GM21367 (cell line): ENCODE results near the gene TRIM25.
A peak's percentile ranks its signal among the peaks of the same experiment; 100 is the strongest.
"Not testable (repeated sequence)": the region's sequence is repeated elsewhere in the genome, so short reads cannot be mapped to it uniquely, and the experiment has no call there.

ENCODE experiments used
- ATAC-seq: cut with Tn5 transposase; IDR thresholded peaks from one replicate; pipeline ENCODE4 v1.9.1; 2021; ENCODE audit not compliant: unreplicated experiment

The TRIM25 gene

GRCh38 chr17:56913867-56914580 is at the start of gene TRIM25:
TRIM25 (minus strand) TSS chr17:56914049; CDS start chr17:56913988, 61 bp downstream.
- ATAC-seq: peak; percentile 61

- ATAC-seq: peak; percentile 95
These were observed 47.0 kb upstream of the TRIM25 start, which contains the start of gene COIL for GRCh38 chr17:56960596-56961538. COIL (minus strand) TSS chr17:56961050; CDS start chr17:56961019, 31 bp downstream.

GRCh38 chr17:56956992-56957391 is 43.1 kb upstream of the TRIM25 start:
- no peak for ATAC-seq

- ATAC-seq: no peak
These were observed 35.7 kb upstream of the TRIM25 start for GRCh38 chr17:56949595-56949994.

- ATAC-seq: no peak
These were observed 34.6 kb upstream of the TRIM25 start for GRCh38 chr17:56948491-56948890.

GRCh38 chr17:56947741-56948140 is 33.9 kb upstream of the TRIM25 start:
- no peak for ATAC-seq

GRCh38 chr17:56945938-56946505 is 32.2 kb upstream of the TRIM25 start:
- ATAC-seq: no peak

GRCh38 chr17:56943505-56944125 is 29.8 kb upstream of the TRIM25 start:
- ATAC-seq: no peak

- peak; percentile 57 for ATAC-seq
These were observed 26.1 kb upstream of the TRIM25 start for GRCh38 chr17:56939869-56940484.

GRCh38 chr17:56938206-56938605 is 24.4 kb upstream of the TRIM25 start:
- ATAC-seq: not testable (repeated sequence)

GRCh38 chr17:56937687-56938086 is 23.8 kb upstream of the TRIM25 start:
- no peak for ATAC-seq

GRCh38 chr17:56936697-56937322 is 23.0 kb upstream of the TRIM25 start:
- no peak for ATAC-seq

GRCh38 chr17:56935461-56935860 is 21.6 kb upstream of the TRIM25 start:
- no peak for ATAC-seq

- ATAC-seq: no peak
These were observed 20.4 kb upstream of the TRIM25 start for GRCh38 chr17:56934280-56934679.

- no peak for ATAC-seq
These were observed 20.0 kb upstream of the TRIM25 start for GRCh38 chr17:56933868-56934267.

- no peak for ATAC-seq
These were observed 19.4 kb upstream of the TRIM25 start for GRCh38 chr17:56933151-56933745.

GRCh38 chr17:56930739-56931337 is 17.0 kb upstream of the TRIM25 start:
- ATAC-seq: no peak

- ATAC-seq: no peak
These were observed 15.6 kb upstream of the TRIM25 start for GRCh38 chr17:56929362-56929969.

GRCh38 chr17:56928586-56928985 is 14.7 kb upstream of the TRIM25 start:
- no peak for ATAC-seq
